ENCODE results near the gene RNU6-8. TPM values are rescaled to one million over a fixed set of nuclear protein-coding genes. Genes with fewer than 3 reads are reported as not detected.
A peak's percentile ranks its signal among the peaks of the same experiment; 100 is the strongest.

RNU6-8 gene
- total RNA-seq, 1 experiment from 2014 or later, result not detected

- Histone ChIP-seq H3K4me2 (ENCODE audit: low read length) (no peak overlapping the region), H3K79me2 (ENCODE audit: low read length) (no peaks in the 10 kb centered on the region), H3K27ac (ENCODE audit: low read length) (no peak overlapping the region), H3F3A (ENCODE audit: low read length, unreplicated experiment) (no peaks in the 10 kb centered on the region), H2AFZ (ENCODE audit: low read length) (no peak overlapping the region), H4K20me1 (ENCODE audit: low read length) (no peaks in the 10 kb centered on the region), H3K9me2 (replicated peaks; ENCODE audit: low read length) (no peaks in the 10 kb centered on the region), H3K9me3 (ENCODE audit: low read length) (no peaks in the 10 kb centered on the region), H3K4me1 (ENCODE audit: insufficient read depth, low read length) (no peaks in the 10 kb centered on the region), H3K4me3 (ENCODE audit: low read length) (no peak overlapping the region), H3K9ac (ENCODE audit: low read length) (no peak overlapping the region), H3K36me3 (ENCODE audit: low read depth, low read length) (no peaks in the 10 kb centered on the region), H3K27me3 (ENCODE audit: low read length) (no peaks in the 10 kb centered on the region)
- ATAC-seq (no peak), DNase-seq (no peak)
- intact Hi-C loops (cut with micrococcal nuclease), result no loop called here
- ChIA-PET POLR2A (ENCODE audit: unreplicated experiment) (no interaction called here), CTCF (interaction anchor here (0.6 kb wide), 1 partner anchor 117 kb away, joined by 4 read pairs; no protein-coding TSS in a partner anchor)
- BruUV-seq (replicated peaks), result no TSS peak
- no peak for TF ChIP-seq EZH2phosphoT487 (IDR thresholded peaks at IDR 0.05; ENCODE audit: borderline replicate concordance, low read length)
- TF ChIP-seq EZH2 (IDR thresholded peaks at IDR 0.05; ENCODE audit: low read length, unreplicated experiment), result no peak
- TF ChIP-seq, protein P1, sequence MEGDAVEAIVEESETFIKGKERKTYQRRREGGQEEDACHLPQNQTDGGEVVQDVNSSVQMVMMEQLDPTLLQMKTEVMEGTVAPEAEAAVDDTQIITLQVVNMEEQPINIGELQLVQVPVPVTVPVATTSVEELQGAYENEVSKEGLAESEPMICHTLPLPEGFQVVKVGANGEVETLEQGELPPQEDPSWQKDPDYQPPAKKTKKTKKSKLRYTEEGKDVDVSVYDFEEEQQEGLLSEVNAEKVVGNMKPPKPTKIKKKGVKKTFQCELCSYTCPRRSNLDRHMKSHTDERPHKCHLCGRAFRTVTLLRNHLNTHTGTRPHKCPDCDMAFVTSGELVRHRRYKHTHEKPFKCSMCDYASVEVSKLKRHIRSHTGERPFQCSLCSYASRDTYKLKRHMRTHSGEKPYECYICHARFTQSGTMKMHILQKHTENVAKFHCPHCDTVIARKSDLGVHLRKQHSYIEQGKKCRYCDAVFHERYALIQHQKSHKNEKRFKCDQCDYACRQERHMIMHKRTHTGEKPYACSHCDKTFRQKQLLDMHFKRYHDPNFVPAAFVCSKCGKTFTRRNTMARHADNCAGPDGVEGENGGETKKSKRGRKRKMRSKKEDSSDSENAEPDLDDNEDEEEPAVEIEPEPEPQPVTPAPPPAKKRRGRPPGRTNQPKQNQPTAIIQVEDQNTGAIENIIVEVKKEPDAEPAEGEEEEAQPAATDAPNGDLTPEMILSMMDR (conservative IDR thresholded peaks at IDR 0.05; ENCODE audit: low read depth, low read length), result no peak
Measured at GRCh38 chr14:32193532-32193931, 9.5 kb downstream of the RNU6-8 start.

DNA sequence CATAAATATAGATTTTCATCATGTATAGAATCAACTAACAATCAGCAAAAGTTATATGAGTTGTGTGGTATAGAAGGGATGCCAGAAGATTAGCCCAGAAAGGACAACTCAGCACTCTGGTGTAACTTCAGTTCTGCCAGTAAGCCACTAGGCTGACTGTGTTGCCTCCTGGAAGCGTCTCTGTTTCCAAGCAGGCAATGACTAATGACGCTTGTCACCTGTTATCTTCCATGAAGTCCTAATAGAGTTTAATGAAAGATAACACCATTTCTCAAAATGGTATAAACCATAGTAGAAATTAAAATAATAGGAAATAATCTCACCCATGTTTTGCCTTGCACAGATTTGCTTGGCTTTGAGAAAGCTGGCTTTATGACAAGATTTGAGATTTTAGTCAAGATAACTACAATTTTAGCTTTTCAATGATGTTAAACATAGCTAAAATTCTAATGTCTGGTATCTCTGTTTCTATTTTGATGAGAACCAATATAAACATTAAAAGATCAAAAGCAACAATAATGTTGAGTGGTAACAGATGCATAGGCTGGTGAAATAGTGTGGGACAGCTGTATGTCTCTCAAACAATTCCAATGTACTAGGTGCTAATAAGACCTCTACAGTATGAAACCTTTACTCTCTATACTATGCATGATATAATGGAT lies 10.2 kb downstream of the RNU6-8 start:
- Histone ChIP-seq H3K4me2 (ENCODE audit: low read length) (no peak overlapping the region), H3K9me3 (ENCODE audit: low read length) (no peaks in the 10 kb centered on the region), H3K79me2 (ENCODE audit: low read length) (no peaks in the 10 kb centered on the region), H3K27ac (ENCODE audit: low read length) (no peak overlapping the region), H3K4me3 (ENCODE audit: low read length) (no peak overlapping the region), H3K27me3 (ENCODE audit: low read length) (no peaks in the 10 kb centered on the region), H3K4me1 (ENCODE audit: insufficient read depth, low read length) (no peaks in the 10 kb centered on the region), H3K36me3 (ENCODE audit: low read depth, low read length) (no peaks in the 10 kb centered on the region), H2AFZ (ENCODE audit: low read length) (no peak overlapping the region), H3K9me2 (replicated peaks; ENCODE audit: low read length) (no peaks in the 10 kb centered on the region), H4K20me1 (ENCODE audit: low read length) (no peaks in the 10 kb centered on the region), H3F3A (ENCODE audit: low read length, unreplicated experiment) (no peaks in the 10 kb centered on the region), H3K9ac (ENCODE audit: low read length) (no peak overlapping the region)
- ATAC-seq (no peak; the same call in 1 of the 2 replicates), DNase-seq (no peak)
- ChIA-PET CTCF (no interaction called here), POLR2A (ENCODE audit: unreplicated experiment) (no interaction called here)
- TF ChIP-seq, protein P1 (conservative IDR thresholded peaks at IDR 0.05; ENCODE audit: low read depth, low read length), result no peak
- no peak for TF ChIP-seq EZH2 (IDR thresholded peaks at IDR 0.05; ENCODE audit: low read length, unreplicated experiment)
- no peak for TF ChIP-seq EZH2phosphoT487 (IDR thresholded peaks at IDR 0.05; ENCODE audit: borderline replicate concordance, low read length)
- no TSS peak for BruUV-seq (replicated peaks)
- intact Hi-C loops (cut with micrococcal nuclease), result no loop called here

GRCh38 chr14:32190673-32191072 lies 12.4 kb downstream of the RNU6-8 start:
- H2AFZ ChIP-seq (ENCODE audit: low read length), result 0 out of 2 replicates have a peak overlapping the region, but pooled peaks have one; percentile 37
- ATAC-seq (no peak), DNase-seq (no peak)
- no peaks in the 10 kb centered on the region for H3F3A ChIP-seq (ENCODE audit: low read length, unreplicated experiment)
- no TSS peak for BruUV-seq (replicated peaks)
- no peaks in the 10 kb centered on the region for H3K4me1 ChIP-seq (ENCODE audit: insufficient read depth, low read length)
- no peaks in the 10 kb centered on the region for H3K79me2 ChIP-seq (ENCODE audit: low read length)
- H3K27me3 ChIP-seq (ENCODE audit: low read length), result no peaks in the 10 kb centered on the region
- H3K4me3 ChIP-seq (ENCODE audit: low read length), result no peak overlapping the region
- H3K36me3 ChIP-seq (ENCODE audit: low read depth, low read length), result no peaks in the 10 kb centered on the region
- H3K27ac ChIP-seq (ENCODE audit: low read length), result no peak overlapping the region
- intact Hi-C loops (cut with micrococcal nuclease), result no loop called here
- H3K4me2 ChIP-seq (ENCODE audit: low read length), result no peak overlapping the region
- TF ChIP-seq EZH2 (IDR thresholded peaks at IDR 0.05; ENCODE audit: low read length, unreplicated experiment), result no peak
- TF ChIP-seq EZH2phosphoT487 (IDR thresholded peaks at IDR 0.05; ENCODE audit: borderline replicate concordance, low read length), result no peak
- TF ChIP-seq, protein P1 (conservative IDR thresholded peaks at IDR 0.05; ENCODE audit: low read depth, low read length), result no peak
- no peaks in the 10 kb centered on the region for H3K9me2 ChIP-seq (replicated peaks; ENCODE audit: low read length)
- ChIA-PET POLR2A (ENCODE audit: unreplicated experiment) (no interaction called here), CTCF (no interaction called here)
- H3K9ac ChIP-seq (ENCODE audit: low read length), result no peak overlapping the region
- H3K9me3 ChIP-seq (ENCODE audit: low read length), result no peaks in the 10 kb centered on the region
- H4K20me1 ChIP-seq (ENCODE audit: low read length), result no peaks in the 10 kb centered on the region

Measured in PC-3 (cell line).